ENCODE results near the gene PHAF1. TPM values are rescaled to one million over a fixed set of nuclear protein-coding genes. Genes with fewer than 3 reads are reported as not detected.

Gene PHAF1
- total RNA-seq, 4 donors from 2014 or later = 39.7 to 51.1 (median 46.8) TPM

DNA sequence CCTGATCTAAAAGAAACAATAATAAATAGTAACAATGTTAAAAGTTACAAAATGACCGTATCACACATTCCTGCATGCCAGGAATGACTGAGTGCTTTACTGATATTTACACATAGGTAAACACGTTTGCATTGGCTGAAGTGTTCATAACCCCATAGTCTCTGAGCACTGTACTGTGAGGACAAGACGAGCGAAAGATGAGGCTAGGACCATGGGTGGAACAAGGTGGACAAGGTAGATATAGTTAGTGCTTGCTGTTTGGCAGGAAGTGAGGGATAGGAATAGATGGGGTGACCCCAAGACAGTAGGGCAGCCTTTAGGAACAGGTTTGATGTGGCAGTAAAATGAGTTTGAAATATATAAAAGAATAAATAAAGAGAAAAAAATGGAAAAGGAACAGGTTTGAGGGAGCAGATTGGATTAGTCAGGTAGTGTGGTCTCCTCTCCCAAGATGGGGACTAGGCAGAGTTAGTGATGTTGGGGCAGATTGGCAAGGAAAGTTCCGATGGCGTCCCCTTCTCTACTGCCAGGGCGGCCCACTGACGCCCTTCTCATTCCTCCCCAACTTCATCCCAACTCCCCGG, 81.8 kb downstream of the PHAF1 start:
- TF ChIP-seq, protein P1, sequence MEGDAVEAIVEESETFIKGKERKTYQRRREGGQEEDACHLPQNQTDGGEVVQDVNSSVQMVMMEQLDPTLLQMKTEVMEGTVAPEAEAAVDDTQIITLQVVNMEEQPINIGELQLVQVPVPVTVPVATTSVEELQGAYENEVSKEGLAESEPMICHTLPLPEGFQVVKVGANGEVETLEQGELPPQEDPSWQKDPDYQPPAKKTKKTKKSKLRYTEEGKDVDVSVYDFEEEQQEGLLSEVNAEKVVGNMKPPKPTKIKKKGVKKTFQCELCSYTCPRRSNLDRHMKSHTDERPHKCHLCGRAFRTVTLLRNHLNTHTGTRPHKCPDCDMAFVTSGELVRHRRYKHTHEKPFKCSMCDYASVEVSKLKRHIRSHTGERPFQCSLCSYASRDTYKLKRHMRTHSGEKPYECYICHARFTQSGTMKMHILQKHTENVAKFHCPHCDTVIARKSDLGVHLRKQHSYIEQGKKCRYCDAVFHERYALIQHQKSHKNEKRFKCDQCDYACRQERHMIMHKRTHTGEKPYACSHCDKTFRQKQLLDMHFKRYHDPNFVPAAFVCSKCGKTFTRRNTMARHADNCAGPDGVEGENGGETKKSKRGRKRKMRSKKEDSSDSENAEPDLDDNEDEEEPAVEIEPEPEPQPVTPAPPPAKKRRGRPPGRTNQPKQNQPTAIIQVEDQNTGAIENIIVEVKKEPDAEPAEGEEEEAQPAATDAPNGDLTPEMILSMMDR (IDR thresholded peaks at IDR 0.05) = no peak
- no peak for TF ChIP-seq POLR2A (IDR thresholded peaks at IDR 0.05)
- intact Hi-C loops (cut with DNase I; ENCODE audit: low total_unique reads) = no loop called here
- WGBS, 2 donors = 22 to 27% methylated on average over 9 of the region's 9 CpGs
- no peak for DNase-seq (ENCODE audit: low spot score in 2 of 2)
- H3K4me3 ChIP-seq (ENCODE audit: low read depth, poor library complexity, severe bottlenecking) = no peak overlapping the region

DNA sequence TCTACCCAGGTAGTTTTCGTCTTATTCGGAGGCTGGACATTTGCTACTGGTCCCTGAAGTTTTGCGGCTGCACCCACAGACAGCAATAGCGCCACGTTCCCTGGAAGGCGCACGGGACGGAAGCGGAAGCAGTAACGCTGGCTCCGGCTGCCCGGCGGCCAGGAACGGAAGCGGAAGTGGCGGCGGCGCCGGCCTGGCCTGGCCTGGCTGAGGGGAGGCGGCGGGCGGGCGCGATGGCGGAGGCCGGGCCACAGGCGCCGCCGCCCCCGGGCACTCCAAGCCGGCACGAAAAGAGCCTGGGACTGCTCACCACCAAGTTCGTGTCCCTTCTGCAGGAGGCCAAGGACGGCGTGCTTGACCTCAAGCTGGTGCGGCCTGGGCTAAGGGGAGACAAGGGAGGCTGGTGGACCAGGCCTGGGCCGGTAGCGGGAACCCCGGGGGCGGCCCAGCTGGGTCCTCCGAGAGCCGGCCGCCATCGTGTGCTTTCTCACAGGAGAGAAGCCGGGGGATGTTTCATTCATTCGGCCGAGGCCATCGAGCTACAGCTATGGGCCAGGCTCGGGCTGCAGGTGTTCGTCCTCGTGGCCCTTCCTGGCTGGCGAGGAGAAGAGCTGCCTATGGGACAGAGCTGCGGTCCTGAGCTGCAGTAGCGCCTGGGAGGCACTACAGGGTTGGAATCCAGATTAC, 82.4 kb downstream of the PHAF1 start, which contains the start of gene E2F4:
E2F4 (plus strand) TSS at position 161 of the 687 bp plus-strand sequence; CDS start at position 234, 73 bp downstream.
- peak within 1 kb of the TSS; percentile 93 for H3K4me3 ChIP-seq (ENCODE audit: low read depth, poor library complexity, severe bottlenecking)
- peak; percentile 86 to 97 for DNase-seq (ENCODE audit: low spot score in 2 of 2)
- intact Hi-C loops (cut with DNase I; ENCODE audit: low total_unique reads) = no loop called here
- no peak for TF ChIP-seq POLR2A (IDR thresholded peaks at IDR 0.05)
- TF ChIP-seq, protein P1 (IDR thresholded peaks at IDR 0.05) = no peak
- WGBS, 2 donors = 0% methylated on average over 24 to 31 of the region's 54 CpGs

DNA sequence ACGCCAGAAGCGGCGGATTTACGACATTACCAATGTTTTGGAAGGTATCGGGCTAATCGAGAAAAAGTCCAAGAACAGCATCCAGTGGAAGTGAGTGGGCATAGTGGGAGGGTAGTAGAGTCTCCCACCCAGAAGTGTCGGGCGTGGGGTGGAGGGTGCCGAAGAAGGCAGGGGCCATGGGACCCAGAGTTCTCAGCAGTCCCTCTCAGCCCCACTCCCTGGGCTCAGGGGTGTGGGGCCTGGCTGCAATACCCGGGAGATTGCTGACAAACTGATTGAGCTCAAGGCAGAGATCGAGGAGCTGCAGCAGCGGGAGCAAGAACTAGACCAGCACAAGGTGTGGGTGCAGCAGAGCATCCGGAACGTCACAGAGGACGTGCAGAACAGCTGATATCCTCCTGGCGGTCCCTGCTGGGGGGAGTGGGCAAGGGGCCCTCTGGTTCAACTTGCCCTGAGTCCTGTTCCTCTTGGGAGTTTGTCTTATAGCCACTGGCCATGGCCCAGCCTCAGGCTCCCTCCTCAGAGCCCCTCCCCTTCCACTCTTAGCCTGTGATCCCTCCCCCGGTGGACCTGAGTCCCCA, 83.1 kb downstream of the PHAF1 start:
- WGBS, 2 donors = 16 to 22% methylated on average over 17 of the region's 17 CpGs
- H3K4me3 ChIP-seq (ENCODE audit: low read depth, poor library complexity, severe bottlenecking) = peak overlapping the region; percentile 93
- DNase-seq (ENCODE audit: low spot score in 2 of 2) = no peak
- TF ChIP-seq, protein P1 (IDR thresholded peaks at IDR 0.05) = no peak
- no peak for TF ChIP-seq POLR2A (IDR thresholded peaks at IDR 0.05)
- intact Hi-C loops (cut with DNase I; ENCODE audit: low total_unique reads) = no loop called here

DNA sequence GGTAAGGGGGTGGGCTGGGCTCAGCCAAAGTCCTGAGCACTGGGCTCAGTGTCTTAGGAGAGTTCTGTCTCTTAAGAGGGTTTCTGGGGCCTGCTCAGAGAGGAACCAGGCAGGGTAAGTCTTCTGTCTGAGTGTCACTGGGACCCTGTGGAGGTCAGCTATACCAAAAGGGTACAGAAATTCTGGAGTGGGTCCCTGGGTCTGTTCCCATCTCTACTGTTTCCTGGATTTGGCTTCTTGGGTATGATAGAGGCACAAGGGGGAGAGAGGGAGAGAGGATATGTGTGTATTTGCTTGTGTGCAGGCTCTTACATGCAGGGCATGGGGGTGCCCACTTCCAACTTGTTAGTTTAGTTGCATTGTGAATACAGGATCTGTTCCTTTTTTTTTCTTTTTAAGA, 83.8 kb downstream of the PHAF1 start:
- intact Hi-C loops (cut with DNase I; ENCODE audit: low total_unique reads) = no loop called here
- H3K4me3 ChIP-seq (ENCODE audit: low read depth, poor library complexity, severe bottlenecking) = no peak overlapping the region
- DNase-seq (ENCODE audit: low spot score in 2 of 2) = no peak
- TF ChIP-seq, protein P1 (IDR thresholded peaks at IDR 0.05) = no peak
- TF ChIP-seq POLR2A (IDR thresholded peaks at IDR 0.05) = no peak

DNA sequence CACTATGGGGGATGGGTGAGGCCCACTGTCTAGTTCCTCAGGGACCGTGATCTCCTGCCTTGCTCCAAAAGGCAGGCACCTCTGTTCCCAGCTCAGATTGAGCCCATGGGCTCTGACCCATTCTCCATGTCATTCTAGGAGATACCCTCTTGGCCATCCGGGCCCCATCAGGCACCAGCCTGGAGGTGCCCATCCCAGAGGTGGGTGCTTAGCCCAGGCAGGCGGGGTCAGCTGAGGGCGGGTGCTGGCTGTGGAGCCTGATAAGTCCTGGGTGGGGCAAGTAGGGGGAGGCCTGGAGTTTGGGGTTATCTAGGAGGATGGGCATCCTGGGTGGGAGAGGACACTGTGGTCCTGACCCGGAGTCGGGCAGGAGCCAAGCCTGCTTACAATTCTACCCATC, 84.5 kb downstream of the PHAF1 start:
- no peak for DNase-seq (ENCODE audit: low spot score in 2 of 2)
- TF ChIP-seq, protein P1 (IDR thresholded peaks at IDR 0.05) = no peak
- no peak for TF ChIP-seq POLR2A (IDR thresholded peaks at IDR 0.05)
- intact Hi-C loops (cut with DNase I; ENCODE audit: low total_unique reads) = no loop called here
- WGBS, 2 donors = 90 to 91% methylated on average over 3 to 6 of the region's 6 CpGs
- H3K4me3 ChIP-seq (ENCODE audit: low read depth, poor library complexity, severe bottlenecking) = no peak overlapping the region
